ENCODE data around the gene MCTP2. TPM values are rescaled to one million over a fixed set of nuclear protein-coding genes. Genes with fewer than 3 reads are reported as not detected.

The MCTP2 gene
- total and polyA plus RNA-seq, 2 of the 8 experiments (the other 6 are each of a cell fraction or from before 2014, with no cell fraction given), result 3.4 to 4.5 TPM

DNA sequence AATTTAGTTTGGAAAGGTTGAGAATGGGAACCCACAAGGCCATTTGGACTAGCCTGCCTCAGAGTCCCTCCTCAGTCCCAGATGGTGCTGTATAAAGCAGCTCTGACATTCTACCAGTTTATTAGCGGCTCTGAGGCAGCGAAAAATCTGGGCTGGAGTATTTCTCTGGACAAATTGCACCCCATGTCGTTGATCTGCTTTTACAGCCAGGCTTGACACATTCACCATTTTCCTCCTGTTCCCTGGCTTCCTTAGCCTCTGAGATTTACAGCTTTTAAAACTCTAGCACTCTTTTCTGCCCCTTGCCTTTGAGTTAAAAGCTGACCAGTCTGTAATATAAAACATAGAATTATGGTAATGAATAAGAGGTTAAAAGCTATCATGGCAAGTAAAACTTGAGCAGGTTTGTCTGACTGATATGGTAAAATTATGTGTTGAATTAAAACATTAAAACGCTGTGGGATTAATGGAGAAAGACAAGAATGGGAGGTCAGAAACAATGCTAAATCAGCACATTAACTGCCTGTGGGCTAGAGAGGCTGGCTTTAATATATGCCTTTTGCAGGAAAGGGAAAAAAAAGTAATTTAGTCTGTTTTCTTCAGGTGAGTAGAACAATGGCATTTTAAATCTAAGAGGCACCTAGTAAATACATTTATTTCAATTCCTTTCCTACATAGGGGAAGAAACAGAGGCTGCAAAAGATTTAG is 131.2 kb downstream of the MCTP2 start:
- Histone ChIP-seq H3K36me3 (ENCODE audit: control insufficient read depth in 2 of 4, insufficient read depth in 4 of 4, low read length in 3 of 4) (no peaks in the 10 kb centered on the region), H3K4ac (replicated peaks; ENCODE audit: insufficient read length, low read depth, low read length) (no peak overlapping the region), H3K79me1 (ENCODE audit: low read depth, low read length) (no peaks in the 10 kb centered on the region), H3K18ac (ENCODE audit: extremely low read depth, low read length) (no peak overlapping the region), H4K91ac (replicated peaks; ENCODE audit: insufficient read length, low read length) (no peak overlapping the region), H2BK120ac (replicated peaks; ENCODE audit: low read depth, low read length) (no peak overlapping the region), H3K56ac (replicated peaks; ENCODE audit: insufficient read length, low read depth, low read length) (no peak overlapping the region), H2BK15ac (ENCODE audit: low read length) (no peak overlapping the region), H4K5ac (ENCODE audit: insufficient read length, low read depth, low read length) (no peak overlapping the region), H3K27me3 (replicated peaks in 1 of 4; ENCODE audit: control insufficient read depth in 3 of 4, extremely low read depth in 1 of 4, insufficient read depth in 3 of 4, low read length in 3 of 4) (no peaks in the 10 kb centered on the region), H2BK20ac (ENCODE audit: low read length) (no peak overlapping the region), H2AK5ac (ENCODE audit: low read depth, low read length) (no peak overlapping the region), H2BK12ac (ENCODE audit: low read depth, low read length) (no peak overlapping the region), H3K14ac (ENCODE audit: insufficient read length) (no peak overlapping the region), H3K79me2 (ENCODE audit: control insufficient read depth in 1 of 2, insufficient read depth in 2 of 2, low read length in 2 of 2) (no peaks in the 10 kb centered on the region), H3K9me3 (ENCODE audit: insufficient read depth in 2 of 2, low read depth in 1 of 2, low read length in 1 of 2) (no peaks in the 10 kb centered on the region), H2BK5ac (ENCODE audit: low read depth, low read length) (no peak overlapping the region), H3K23ac (ENCODE audit: insufficient read length) (no peak overlapping the region), H4K20me1 (replicated peaks in 1 of 2; ENCODE audit: control insufficient read depth in 1 of 2, insufficient read depth in 2 of 2, low read length in 2 of 2) (peaks cover 0 to 2% of the 10 kb centered on the region in 2 experiments), H3K9ac (replicated peaks in 1 of 4; ENCODE audit: extremely low read depth in 1 of 4, low read depth in 3 of 4, low read length in 3 of 4) (no peak overlapping the region), H2AFZ (ENCODE audit: low read length) (no peak overlapping the region), H3K27ac (ENCODE audit: low read depth, low read length) (no peak overlapping the region), H4K8ac (ENCODE audit: extremely low read depth, insufficient read depth, low read length) (no peak overlapping the region), H3K4me1 (replicated peaks in 1 of 4; ENCODE audit: control insufficient read depth in 3 of 4, insufficient read depth in 4 of 4, low read length in 3 of 4) (no peaks in the 10 kb centered on the region), H3K4me3 (ENCODE audit: extremely low read depth in 1 of 4, insufficient read depth in 2 of 4, low read depth in 3 of 4, low read length in 4 of 4) (no peak overlapping the region), H3K23me2 (ENCODE audit: low read depth, low read length) (no peaks in the 10 kb centered on the region), H3K4me2 (ENCODE audit: insufficient read depth in 1 of 2, low read depth in 2 of 2, low read length in 2 of 2) (no peak overlapping the region)
- no peak for TF ChIP-seq BCL11A (IDR thresholded peaks at IDR 0.05; ENCODE audit: low read depth in 2 of 2, low read length in 2 of 2)
- no peak for TF ChIP-seq SP4 (IDR thresholded peaks at IDR 0.05; ENCODE audit: low read length)
- no peak for TF ChIP-seq RFX5 (IDR thresholded peaks at IDR 0.05; ENCODE audit: borderline replicate concordance, low read depth, low read length)
- no peak for TF ChIP-seq SAP30 (IDR thresholded peaks at IDR 0.05; ENCODE audit: insufficient read depth, insufficient replicate concordance, low read length)
- TF ChIP-seq EZH2 (IDR thresholded peaks at IDR 0.05; ENCODE audit: low read depth, low read length, severe bottlenecking), result no peak
- TF ChIP-seq MAFK (IDR thresholded peaks at IDR 0.05; ENCODE audit: low read depth, low read length), result no peak
- TF ChIP-seq CREB1 (IDR thresholded peaks at IDR 0.05), result no peak
- no peak for TF ChIP-seq RAD21 (IDR thresholded peaks at IDR 0.05 in 1 of 2, conservative IDR thresholded peaks at IDR 0.05 in 1 of 2; ENCODE audit: low read depth in 2 of 2, low read length in 2 of 2)
- no peak for TF ChIP-seq KDM5A (IDR thresholded peaks at IDR 0.05; ENCODE audit: low read length)
- no peak for TF ChIP-seq BRCA1 (IDR thresholded peaks at IDR 0.05; ENCODE audit: low read depth, low read length)
- no peak for TF ChIP-seq JUND (IDR thresholded peaks at IDR 0.05; ENCODE audit: low read length)
- TF ChIP-seq SUZ12 (IDR thresholded peaks at IDR 0.05; ENCODE audit: low read length), result no peak
- POLR2A ChIA-PET (ENCODE audit: partially characterized antibody), result no interaction called here
- WGBS, 2 experiments (ENCODE audit: extremely low coverage in 1 of 2, insufficient coverage in 1 of 2, insufficient read length in 1 of 2, insufficient replicate concordance in 2 of 2, low coverage in 1 of 2, low lambda C conversion rate in 2 of 2, missing lambda C conversion rate in 1 of 2), result 73% methylated on average over 4 of the region's 4 CpGs; no CpG with 5 or more reads in 1 of the 2 experiments
- CTCF ChIA-PET (ENCODE audit: partially characterized antibody), result interaction anchor here (0.9 to 1.5 kb wide), 3 partner anchors 12 to 219 kb away, joined by 3 read pairs; no protein-coding TSS in a partner anchor
- FAIRE-seq (no peak), DNase-seq (ENCODE audit: low read depth in 1 of 2, low spot score in 2 of 2) (no peak)
